ENCODE measurements around the gene C9orf50. TPM values are rescaled to one million over a fixed set of nuclear protein-coding genes. Genes with fewer than 3 reads are reported as not detected.

The C9orf50 gene
- total RNA-seq, 2 experiments from 2014 or later: not detected

GRCh38 chr9:129602598-129603415 lies 18.1 kb downstream of the C9orf50 start:
- ChIA-PET CTCF (no interaction called here), POLR2A (no interaction called here)
- no peak for ATAC-seq (ENCODE audit: poor library complexity)
- peaks cover 6% of the 10 kb centered on the region for H3K27me3 Mint-ChIP-seq
- H3K4me1 Mint-ChIP-seq (ENCODE audit: low read depth): peaks cover 41% of the 10 kb centered on the region
- H3K27ac Mint-ChIP-seq: no peak overlapping the region
- H3K4me3 ChIP-seq (ENCODE audit: low read length): no peak overlapping the region
- no peaks in the 10 kb centered on the region for H3K36me3 ChIP-seq (ENCODE audit: insufficient read depth, low read length)
- peaks cover 46% of the 10 kb centered on the region for H3K4me1 ChIP-seq (ENCODE audit: insufficient read depth, low read length)
- no peak for TF ChIP-seq CTCF (IDR thresholded peaks at IDR 0.05)
- H3K36me3 Mint-ChIP-seq (ENCODE audit: low read depth): no peaks in the 10 kb centered on the region
- no peak overlapping the region for H3K27ac ChIP-seq (ENCODE audit: low read depth in 1 of 2, low read length in 2 of 2)
- H3K9me3 ChIP-seq (ENCODE audit: control insufficient read depth in 1 of 2, insufficient read depth in 1 of 2, low read length in 2 of 2): no peaks in the 10 kb centered on the region
- DNase-seq: no peak
- H3K9me3 Mint-ChIP-seq: no peaks in the 10 kb centered on the region
- intact Hi-C loops (cut with DNase I, micrococcal nuclease): no loop called here
- no peak overlapping the region for H3K4me3 Mint-ChIP-seq
- peaks cover 0 to 3% of the 10 kb centered on the region in 2 experiments for H3K27me3 ChIP-seq (ENCODE audit: control insufficient read depth in 1 of 2, insufficient read depth in 2 of 2, low read length in 2 of 2)

GRCh38 chr9:129601082-129601674 lies 19.7 kb downstream of the C9orf50 start:
- no peak for DNase-seq
- intact Hi-C loops (cut with DNase I, micrococcal nuclease): no loop called here
- no peaks in the 10 kb centered on the region for H3K36me3 ChIP-seq (ENCODE audit: insufficient read depth, low read length)
- H3K9me3 ChIP-seq (ENCODE audit: control insufficient read depth in 1 of 2, insufficient read depth in 1 of 2, low read length in 2 of 2): no peaks in the 10 kb centered on the region
- H3K27ac Mint-ChIP-seq: no peak overlapping the region
- peaks cover 27% of the 10 kb centered on the region for H3K4me1 Mint-ChIP-seq (ENCODE audit: low read depth)
- peaks cover 6% of the 10 kb centered on the region for H3K27me3 Mint-ChIP-seq
- H3K27me3 ChIP-seq (ENCODE audit: control insufficient read depth in 1 of 2, insufficient read depth in 2 of 2, low read length in 2 of 2): peaks cover 0 to 3% of the 10 kb centered on the region in 2 experiments
- ChIA-PET CTCF (no interaction called here), POLR2A (no interaction called here)
- peaks cover 47% of the 10 kb centered on the region for H3K4me1 ChIP-seq (ENCODE audit: insufficient read depth, low read length)
- H3K4me3 ChIP-seq (ENCODE audit: low read length): no peak overlapping the region
- no peak overlapping the region for H3K27ac ChIP-seq (ENCODE audit: low read depth in 1 of 2, low read length in 2 of 2)
- no peak for ATAC-seq (ENCODE audit: poor library complexity)
- TF ChIP-seq CTCF (IDR thresholded peaks at IDR 0.05): no peak
- H3K4me3 Mint-ChIP-seq: no peak overlapping the region
- H3K36me3 Mint-ChIP-seq (ENCODE audit: low read depth): no peaks in the 10 kb centered on the region
- no peaks in the 10 kb centered on the region for H3K9me3 Mint-ChIP-seq

- no peaks in the 10 kb centered on the region for H3K9me3 Mint-ChIP-seq
- intact Hi-C loops (cut with DNase I, micrococcal nuclease): no loop called here
- H3K4me3 Mint-ChIP-seq: peak overlapping the region; percentile 69
- no peak for TF ChIP-seq CTCF (IDR thresholded peaks at IDR 0.05)
- no peak overlapping the region for H3K27ac ChIP-seq (ENCODE audit: low read depth in 1 of 2, low read length in 2 of 2)
- peak overlapping the region; percentile 40 for H3K4me3 ChIP-seq (ENCODE audit: low read length)
- no peaks in the 10 kb centered on the region for H3K36me3 ChIP-seq (ENCODE audit: insufficient read depth, low read length)
- H3K4me1 Mint-ChIP-seq (ENCODE audit: low read depth): peaks cover 17% of the 10 kb centered on the region
- peaks cover 0 to 3% of the 10 kb centered on the region in 2 experiments for H3K27me3 ChIP-seq (ENCODE audit: control insufficient read depth in 1 of 2, insufficient read depth in 2 of 2, low read length in 2 of 2)
- ChIA-PET CTCF (interaction anchor here (0.5 to 0.8 kb wide), 2 partner anchors 11 to 63 kb away, joined by 4 read pairs; no protein-coding TSS in a partner anchor), POLR2A (interaction anchor here (0.6 to 1.4 kb wide), 4 partner anchors 12 to 362 kb away, joined by 3 to 7 read pairs (median 4); no protein-coding TSS in a partner anchor)
- H3K9me3 ChIP-seq (ENCODE audit: control insufficient read depth in 1 of 2, insufficient read depth in 1 of 2, low read length in 2 of 2): no peaks in the 10 kb centered on the region
- H3K27me3 Mint-ChIP-seq: peaks cover 6% of the 10 kb centered on the region
- H3K36me3 Mint-ChIP-seq (ENCODE audit: low read depth): no peaks in the 10 kb centered on the region
- H3K27ac Mint-ChIP-seq: peak overlapping the region; percentile 33
- DNase-seq (no peak), ATAC-seq (ENCODE audit: poor library complexity) (peak; percentile 47)
- peaks cover 34% of the 10 kb centered on the region for H3K4me1 ChIP-seq (ENCODE audit: insufficient read depth, low read length)
Measured at GRCh38 chr9:129598089-129598596, 22.8 kb downstream of the C9orf50 start.
